Activated CD4-positive, alpha-beta T cell treated with anti-CD3 and anti-CD28 coated beads, Interleukin-2, amount 50 U/mL, for 16 hours (primary cell): ENCODE data around the gene ST3GAL5.

Experiments used
- DNase-seq: peaks from one replicate; pipeline ENCODE4 v3.0.0-alpha.2; 2020

The ST3GAL5 gene

GRCh38 chr2:85802354-85803103 is 86.3 kb downstream of the ST3GAL5 start:
- DNase-seq, result no peak

GRCh38 chr2:85801871-85802270 is 86.9 kb downstream of the ST3GAL5 start:
- DNase-seq, result no peak

GRCh38 chr2:85800586-85800985 is 88.2 kb downstream of the ST3GAL5 start:
- no peak for DNase-seq

GRCh38 chr2:85799215-85799956 is 89.4 kb downstream of the ST3GAL5 start:
- peak; percentile 6 for DNase-seq

- no peak for DNase-seq
Measured at GRCh38 chr2:85797921-85798320, 90.9 kb downstream of the ST3GAL5 start.

- no peak for DNase-seq
Measured at GRCh38 chr2:85797263-85797660, 91.5 kb downstream of the ST3GAL5 start.

GRCh38 chr2:85796341-85797262 is 92.2 kb downstream of the ST3GAL5 start:
- DNase-seq, result no peak

- no peak for DNase-seq
Measured at GRCh38 chr2:85796046-85796340, 92.8 kb downstream of the ST3GAL5 start.

GRCh38 chr2:85795331-85796045 is 93.3 kb downstream of the ST3GAL5 start:
- DNase-seq, result no peak

- no peak for DNase-seq
Measured at GRCh38 chr2:85794491-85795121, 94.2 kb downstream of the ST3GAL5 start.

- DNase-seq, result no peak
Measured at GRCh38 chr2:85794038-85794441, 94.8 kb downstream of the ST3GAL5 start.

GRCh38 chr2:85793584-85793983 is 95.2 kb downstream of the ST3GAL5 start:
- no peak for DNase-seq

- DNase-seq, result no peak
Measured at GRCh38 chr2:85792783-85793441, 95.9 kb downstream of the ST3GAL5 start.

- DNase-seq, result no peak
Measured at GRCh38 chr2:85791704-85792565, 96.9 kb downstream of the ST3GAL5 start.

GRCh38 chr2:85790499-85791188 is 98.1 kb downstream of the ST3GAL5 start:
- no peak for DNase-seq

GRCh38 chr2:85790032-85790431 is 98.8 kb downstream of the ST3GAL5 start:
- no peak for DNase-seq

- DNase-seq, result no peak
Measured at GRCh38 chr2:85789271-85789670, 99.5 kb downstream of the ST3GAL5 start.

- no peak for DNase-seq
Measured at GRCh38 chr2:85788603-85789002, 100.2 kb downstream of the ST3GAL5 start.

- no peak for DNase-seq
Measured at GRCh38 chr2:85787981-85788340, 100.8 kb downstream of the ST3GAL5 start.

GRCh38 chr2:85787282-85787980 is 101.4 kb downstream of the ST3GAL5 start:
- DNase-seq, result no peak
